HPDE6-E6E7 (cell line): ENCODE measurements around the gene ARHGEF16.
A peak's percentile ranks its signal among the peaks of the same experiment; 100 is the strongest.

ENCODE experiments used
- DNase-seq: peaks from one replicate; pipeline ENCODE4 v3.0.0; 2011; ENCODE audit warnings: missing footprints; ENCODE audit errors: extremely low spot score

The ARHGEF16 gene

DNA sequence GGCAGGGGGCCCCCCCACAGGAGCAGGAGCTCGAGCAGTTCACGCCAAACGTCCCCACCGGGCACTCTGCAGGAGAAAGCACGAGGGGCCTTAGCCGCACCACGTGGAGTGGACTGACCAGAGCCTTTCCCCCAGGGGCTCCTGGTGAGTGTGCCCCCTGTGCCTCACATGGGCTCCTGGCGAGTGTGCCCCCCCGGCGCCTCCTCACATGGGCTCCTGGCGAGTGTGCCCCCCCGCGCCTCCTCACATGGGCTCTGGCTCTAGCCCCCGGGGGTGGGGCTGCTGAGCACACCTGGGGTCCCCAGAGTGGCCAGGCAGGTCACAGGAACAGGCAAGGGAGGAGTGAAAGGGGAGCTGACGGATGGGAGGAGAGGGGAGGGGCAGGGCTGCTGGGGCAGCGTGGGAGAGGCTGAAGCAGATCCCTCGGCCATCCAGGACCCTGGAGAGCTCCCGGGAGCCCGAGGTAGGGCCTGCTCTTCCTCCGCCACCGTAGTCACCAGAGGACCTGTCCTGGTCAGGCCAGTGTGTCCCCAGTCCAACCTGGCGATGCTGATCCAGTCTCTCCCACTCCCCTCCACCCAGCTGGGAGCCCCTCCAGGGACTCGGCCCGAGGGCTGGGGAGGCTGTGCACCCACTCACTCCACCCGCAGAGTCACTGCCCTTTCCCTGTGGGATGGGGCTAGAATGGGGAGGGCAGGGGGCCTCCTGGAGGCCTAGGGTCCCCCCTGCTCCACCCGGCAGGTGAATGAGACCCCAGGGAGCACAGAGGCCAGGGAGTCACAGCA is 47.6 kb downstream of the ARHGEF16 start:
- no peak for DNase-seq

DNA sequence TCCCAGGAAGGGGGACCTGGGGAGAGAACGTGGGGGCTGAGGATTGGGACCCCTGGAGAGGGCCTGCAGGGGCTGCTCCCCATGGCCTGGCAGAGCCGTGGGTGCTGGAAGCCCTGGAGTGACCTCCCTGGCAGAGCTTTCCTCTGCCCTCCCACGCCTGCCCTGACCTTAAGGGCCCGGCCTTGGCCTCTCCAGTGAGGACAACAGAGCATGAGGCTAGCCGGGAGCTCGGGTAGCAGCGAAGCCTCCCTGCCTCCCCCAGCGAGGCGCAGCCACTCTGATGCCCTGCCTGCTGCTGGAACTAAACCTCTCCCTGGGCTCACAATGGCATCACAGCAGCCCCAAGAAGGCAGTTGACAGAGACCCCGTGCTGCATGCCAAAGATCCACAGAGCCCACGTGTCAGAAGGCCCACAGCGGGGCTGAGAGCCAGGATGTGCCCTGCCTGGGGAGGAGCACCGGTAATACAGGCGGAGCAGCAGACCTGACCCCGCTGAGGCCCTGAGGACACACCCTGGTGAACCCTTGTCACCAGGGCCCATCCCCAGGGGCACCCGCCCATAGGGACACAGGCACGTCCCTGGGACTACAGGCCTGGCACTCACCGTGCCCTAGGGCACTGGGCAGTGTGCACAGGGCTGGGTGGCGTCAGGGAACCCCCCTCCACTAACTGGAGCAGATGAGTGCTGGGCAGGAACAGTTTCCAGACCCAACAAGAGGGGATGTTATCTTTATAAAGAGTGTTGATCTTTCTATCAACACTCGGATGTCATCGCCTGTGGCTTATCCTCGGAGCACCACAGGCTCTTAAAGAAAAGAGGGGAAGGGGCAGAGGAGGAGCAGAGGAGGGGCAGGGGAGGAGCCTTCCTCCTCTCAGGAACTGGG is 48.4 kb downstream of the ARHGEF16 start:
- DNase-seq, result no peak

DNA sequence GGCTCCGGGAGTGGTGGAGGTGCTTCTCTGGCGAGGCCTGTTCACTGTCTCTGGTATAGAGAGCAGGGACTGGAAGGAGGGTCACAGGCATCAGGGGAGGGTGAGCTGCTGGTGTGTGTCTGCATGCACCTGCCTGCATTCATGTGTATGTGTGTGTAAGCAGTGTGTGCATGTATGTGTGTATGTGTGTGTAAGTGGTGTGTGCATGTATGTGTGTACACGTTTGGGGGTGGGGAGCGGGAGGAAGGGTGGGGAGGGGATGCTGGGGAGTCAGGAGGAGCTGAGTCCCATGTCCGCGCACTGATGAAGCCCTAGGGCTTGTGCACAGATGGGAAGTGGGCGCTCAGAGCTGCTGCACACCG is 49.0 kb downstream of the ARHGEF16 start:
- DNase-seq, result no peak

- DNase-seq, result peak; percentile 97
These were observed 49.8 kb downstream of the ARHGEF16 start for GRCh38 chr1:3504151-3504821.

GRCh38 chr1:3504822-3505153 is 50.3 kb downstream of the ARHGEF16 start:
- DNase-seq, result no peak

GRCh38 chr1:3505161-3505560 is 50.7 kb downstream of the ARHGEF16 start:
- no peak for DNase-seq

GRCh38 chr1:3506041-3506440 is 51.6 kb downstream of the ARHGEF16 start:
- no peak for DNase-seq

DNA sequence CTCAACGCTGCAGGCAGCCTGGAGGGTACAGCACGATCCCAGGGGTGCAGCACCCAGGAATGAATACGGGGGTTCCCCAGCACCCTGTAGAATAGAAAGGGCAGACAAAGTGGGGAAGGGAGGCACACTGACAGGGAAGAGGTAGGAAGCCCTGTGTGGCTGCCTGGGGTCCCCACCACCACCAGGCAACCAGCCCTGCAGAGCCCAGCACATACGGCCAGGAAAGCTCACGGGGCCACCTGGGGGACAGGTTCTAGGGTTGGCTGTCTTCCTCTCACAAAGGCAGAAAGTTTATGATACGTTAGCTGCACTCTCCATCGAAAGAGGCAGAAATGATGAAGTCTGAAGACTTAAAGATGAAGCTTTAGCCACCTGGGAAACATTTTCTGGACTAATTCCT is 52.5 kb downstream of the ARHGEF16 start:
- no peak for DNase-seq

- no peak for DNase-seq
These were observed 53.3 kb downstream of the ARHGEF16 start for GRCh38 chr1:3507636-3508275.

DNA sequence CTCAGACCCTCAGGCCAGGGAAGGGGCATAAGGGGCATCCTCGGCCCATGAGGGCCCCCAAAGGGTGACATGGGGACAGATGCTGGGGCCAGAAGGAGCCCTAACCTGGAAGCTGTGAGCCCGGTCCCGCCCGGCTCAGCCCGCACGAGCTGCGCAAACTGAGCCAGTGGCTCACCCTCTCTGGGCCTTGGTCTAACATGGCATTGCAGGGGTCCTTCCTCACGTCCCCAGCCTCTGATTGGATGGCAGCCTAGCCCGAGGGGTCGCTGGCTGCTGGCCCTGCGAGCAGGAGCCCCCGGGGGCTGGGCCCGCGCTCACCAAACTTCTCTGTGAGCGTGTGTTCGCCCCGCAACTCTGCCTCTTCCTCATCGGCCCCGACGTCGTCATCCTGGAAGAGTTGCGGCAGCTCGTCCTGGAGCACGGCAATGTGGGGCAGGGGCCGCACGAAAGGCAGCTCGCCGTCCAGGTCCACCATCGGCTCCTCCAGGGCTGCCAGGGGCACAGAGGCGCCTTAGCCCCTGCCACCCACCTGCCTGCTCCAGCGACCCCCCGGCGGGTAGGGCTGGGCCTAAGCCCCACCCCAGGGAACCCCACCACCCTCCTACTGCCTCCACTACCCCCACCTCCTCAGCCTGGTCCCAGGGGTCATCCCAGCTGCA is 54.4 kb downstream of the ARHGEF16 start:
- no peak for DNase-seq

DNA sequence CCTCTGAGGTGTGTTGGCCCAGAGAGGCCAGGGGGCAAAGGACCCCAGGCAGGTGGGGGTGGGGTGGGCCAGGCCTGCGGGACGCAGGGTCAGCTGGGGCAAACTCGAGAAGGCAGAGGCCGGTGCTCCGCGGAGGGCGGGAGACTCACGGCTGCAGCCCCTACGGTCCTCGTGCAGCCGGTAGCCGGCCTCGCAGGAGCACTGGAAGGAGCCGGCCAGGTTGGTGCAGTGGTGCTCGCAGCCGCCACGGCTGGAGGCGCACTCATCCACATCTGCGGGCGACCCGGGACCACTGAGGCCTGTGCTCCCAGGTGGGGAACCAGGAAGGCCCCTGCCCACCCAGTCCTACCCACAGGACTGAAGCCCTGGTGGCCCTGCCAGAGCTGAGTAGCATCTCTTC is 55.3 kb downstream of the ARHGEF16 start:
- DNase-seq, result no peak

GRCh38 chr1:3510136-3510955 is 55.9 kb downstream of the ARHGEF16 start:
- DNase-seq, result no peak

DNA sequence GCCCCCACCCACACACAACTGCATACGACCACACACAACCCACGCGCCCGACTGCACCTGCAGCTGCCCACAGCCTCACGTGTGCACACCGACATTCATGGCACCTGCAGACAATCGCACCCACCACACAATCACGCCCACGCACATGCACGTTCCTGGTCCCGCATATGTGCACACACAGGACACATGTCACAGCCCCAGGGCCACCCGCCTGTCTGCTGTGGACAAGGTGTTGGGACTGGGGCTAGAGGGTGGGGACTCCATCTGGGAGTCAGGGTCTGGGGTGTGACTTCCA is 56.4 kb downstream of the ARHGEF16 start:
- DNase-seq, result no peak

DNA sequence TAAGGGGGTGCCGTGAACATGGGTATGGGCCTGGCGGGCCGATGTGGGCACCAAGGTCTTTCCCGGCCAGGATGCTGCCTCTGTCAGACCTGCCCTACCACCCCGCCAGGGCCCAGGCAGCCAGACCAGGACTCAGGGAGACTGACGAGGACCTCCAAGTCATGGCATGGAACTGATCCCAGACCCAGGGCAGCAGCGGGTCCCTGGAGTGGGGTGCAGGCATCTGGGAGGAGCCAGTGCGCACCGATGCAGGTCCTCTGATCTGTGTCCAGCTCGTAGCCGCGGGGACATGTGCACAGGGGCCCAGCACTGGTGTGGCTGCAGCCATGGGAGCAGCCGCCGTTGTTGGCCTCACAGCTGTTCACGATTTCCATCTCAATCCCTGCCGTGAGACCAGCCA is 56.8 kb downstream of the ARHGEF16 start:
- DNase-seq, result no peak

DNA sequence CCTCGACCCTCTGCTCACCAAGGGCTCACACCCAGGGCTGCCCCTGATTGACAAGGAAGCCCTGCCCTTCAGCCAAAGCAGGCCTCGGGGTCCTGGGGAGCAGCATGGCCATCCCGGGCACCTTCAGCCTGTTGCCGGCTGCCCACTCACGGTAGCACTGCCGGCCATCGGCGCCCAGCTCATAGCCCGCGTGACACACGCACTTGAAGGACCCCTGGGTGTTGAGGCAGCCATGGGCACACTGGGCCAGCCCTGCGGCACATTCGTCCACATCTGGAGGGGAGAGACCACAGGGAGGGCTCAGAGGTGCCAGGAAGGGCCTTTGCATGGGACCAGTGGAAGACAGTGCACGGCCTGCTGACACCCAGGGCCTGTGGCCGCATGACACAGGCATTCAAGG is 57.4 kb downstream of the ARHGEF16 start:
- DNase-seq, result no peak

GRCh38 chr1:3514404-3514803 is 59.9 kb downstream of the ARHGEF16 start:
- DNase-seq, result no peak

- no peak for DNase-seq
These were observed 60.8 kb downstream of the ARHGEF16 start for GRCh38 chr1:3515272-3515671.

DNA sequence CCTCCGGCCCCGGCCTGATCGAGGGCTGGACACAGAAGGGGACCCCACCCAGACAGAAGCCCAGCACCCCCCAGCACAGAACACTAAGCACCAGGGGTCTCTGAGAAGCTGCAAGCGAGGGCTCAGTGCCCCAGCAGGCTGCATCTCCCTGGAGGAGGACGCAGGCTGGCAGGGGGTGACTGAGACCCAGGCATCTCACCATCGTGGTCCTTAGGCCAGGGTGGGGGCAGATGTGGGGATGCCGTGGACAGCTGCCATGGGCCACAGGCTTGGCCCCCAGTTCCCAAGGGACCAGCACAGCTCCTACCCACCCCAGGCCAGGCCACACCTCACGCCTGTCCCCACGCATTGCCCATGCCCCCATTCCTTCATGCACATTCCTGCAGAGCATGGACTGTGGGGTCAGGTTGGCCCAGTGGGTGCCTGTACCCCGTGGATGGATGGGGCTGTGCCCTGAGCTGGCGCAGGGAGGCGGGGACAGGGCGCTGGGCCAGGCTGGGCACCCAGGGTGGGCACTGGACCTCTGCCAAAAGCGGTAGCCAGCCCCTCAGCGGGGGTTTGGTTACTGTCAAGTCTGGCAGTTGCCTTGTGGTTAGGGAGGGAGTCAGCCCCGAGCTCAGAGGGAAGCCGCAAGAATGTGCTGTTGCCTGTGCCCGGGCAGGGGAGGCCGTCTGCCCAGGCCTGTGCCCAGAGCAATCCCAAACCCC is 61.5 kb downstream of the ARHGEF16 start:
- DNase-seq, result no peak

GRCh38 chr1:3516481-3516869 is 62.0 kb downstream of the ARHGEF16 start:
- DNase-seq, result no peak

DNA sequence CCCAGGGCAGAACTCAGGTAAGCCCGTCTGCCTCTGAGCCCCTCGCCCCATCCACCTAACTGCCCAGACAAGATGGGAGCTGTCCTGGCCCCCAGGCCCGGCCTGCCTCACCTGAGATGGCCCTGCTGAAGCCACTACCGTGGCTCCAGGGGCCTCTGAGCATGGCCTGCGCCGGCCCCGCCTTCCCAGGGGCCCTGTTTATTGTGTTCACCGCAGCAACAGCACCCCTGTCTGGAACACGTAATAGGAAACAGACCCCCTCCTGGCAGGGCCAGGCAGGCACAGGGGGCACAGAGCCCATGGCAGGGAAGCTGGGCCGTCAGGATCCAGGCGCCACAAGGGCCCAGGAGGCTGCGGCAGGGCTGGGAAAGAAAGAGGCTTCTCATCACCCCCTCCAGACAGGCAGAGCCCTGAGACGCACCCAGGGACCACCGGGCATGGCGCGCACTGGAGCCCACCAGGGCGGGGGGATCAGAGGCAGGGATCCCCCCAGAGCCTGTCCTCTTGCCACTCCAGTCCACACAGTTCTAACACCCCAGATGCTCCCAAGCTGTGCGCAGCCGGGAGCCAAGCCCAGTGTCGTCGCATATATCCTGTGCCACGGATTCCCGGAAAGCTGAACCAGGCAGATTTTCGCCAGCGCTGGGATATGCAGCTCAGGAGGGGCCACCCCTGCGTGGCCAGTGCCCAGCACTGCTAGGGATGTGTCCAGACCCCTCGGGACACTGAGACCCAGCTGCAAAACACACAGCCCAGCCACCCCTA is 62.6 kb downstream of the ARHGEF16 start:
- DNase-seq, result no peak
